EL (cell line): ENCODE results near the gene FOXP1.

Source experiments
- DNase-seq: peaks from one replicate; pipeline ENCODE4 v3.0.0-alpha.2; 2016

FOXP1 gene

GRCh38 chr3:71191031-71191482, 392.5 kb downstream of the FOXP1 start:
- DNase-seq, result no peak

- peak; percentile 54 for DNase-seq
Measured at GRCh38 chr3:71189480-71189879, 394.0 kb downstream of the FOXP1 start.

- no peak for DNase-seq
Measured at GRCh38 chr3:71187715-71188114, 395.8 kb downstream of the FOXP1 start.

- no peak for DNase-seq
Measured at GRCh38 chr3:71186801-71187200, 396.7 kb downstream of the FOXP1 start.

- DNase-seq, result peak; percentile 66
Measured at GRCh38 chr3:71185733-71186455, 397.6 kb downstream of the FOXP1 start.

- DNase-seq, result no peak
Measured at GRCh38 chr3:71184252-71184651, 399.3 kb downstream of the FOXP1 start.

- DNase-seq, result no peak
Measured at GRCh38 chr3:71183549-71183948, 400.0 kb downstream of the FOXP1 start.

- DNase-seq, result no peak
Measured at GRCh38 chr3:71180524-71180923, 403.0 kb downstream of the FOXP1 start.

- no peak for DNase-seq
Measured at GRCh38 chr3:71177375-71177774, 406.2 kb downstream of the FOXP1 start.

- DNase-seq, result no peak
Measured at GRCh38 chr3:71176366-71176765, 407.2 kb downstream of the FOXP1 start.

GRCh38 chr3:71175691-71176365, 407.7 kb downstream of the FOXP1 start:
- no peak for DNase-seq

GRCh38 chr3:71172951-71173350, 410.6 kb downstream of the FOXP1 start:
- DNase-seq, result peak; percentile 40

GRCh38 chr3:71172189-71172588, 411.3 kb downstream of the FOXP1 start:
- no peak for DNase-seq

- DNase-seq, result no peak
Measured at GRCh38 chr3:71171247-71171646, 412.3 kb downstream of the FOXP1 start.

GRCh38 chr3:71168880-71169411, 414.6 kb downstream of the FOXP1 start:
- DNase-seq, result no peak

- DNase-seq, result peak; percentile 26
Measured at GRCh38 chr3:71168121-71168721, 415.3 kb downstream of the FOXP1 start.

GRCh38 chr3:71166339-71167240, 416.9 kb downstream of the FOXP1 start:
- DNase-seq, result no peak

GRCh38 chr3:71164881-71165280, 418.6 kb downstream of the FOXP1 start:
- DNase-seq, result no peak

- no peak for DNase-seq
Measured at GRCh38 chr3:71163198-71163918, 420.2 kb downstream of the FOXP1 start.

- DNase-seq, result no peak
Measured at GRCh38 chr3:71162221-71162620, 421.3 kb downstream of the FOXP1 start.

GRCh38 chr3:71160785-71161546, 422.6 kb downstream of the FOXP1 start:
- peak; percentile 76 for DNase-seq
